Spleen (tissue), 11 donors: ENCODE measurements around the gene IMPA2. TPM values are rescaled to one million over a fixed set of nuclear protein-coding genes. Genes with fewer than 3 reads are reported as not detected.
A peak's percentile ranks its signal among the peaks of the same experiment; 100 is the strongest.

Source experiments
- DNase-seq: peaks from one replicate; pipeline ENCODE4 v3.0.0-alpha.2; 2020
- H3K27ac ChIP-seq, 8 donors: fragments of 200-600 bp; sonication (generic) in 7 of 8; 1 replicate in 4 of 8; 2 replicates in 4 of 8; pipeline versions ENCODE4 v1.5.0 to v1.8.0; 2016 to 2021; ENCODE audit warnings: inconsistent platforms in 4 of 8, mild to moderate bottlenecking in 4 of 8, moderate library complexity in 1 of 8
- H3K27me3 ChIP-seq, 7 donors: fragments of 200-600 bp; sonication (generic) in 6 of 7; replicated peaks in 1 of 7; 1 replicate in 4 of 7; 2 replicates in 3 of 7; pipeline versions ENCODE4 v1.5.0 to v1.8.0; 2016 to 2021; ENCODE audit warnings: inconsistent platforms in 3 of 7, mild to moderate bottlenecking in 1 of 7
- H3K36me3 ChIP-seq, 6 donors: fragments of 200-600 bp; sonication (generic) in 5 of 6; 1 replicate in 4 of 6; 2 replicates in 2 of 6; pipeline versions ENCODE4 v1.5.0 to v1.8.0; 2016 to 2021; ENCODE audit warnings: inconsistent platforms in 2 of 6
- H3K4me1 ChIP-seq, 6 donors: fragments of 200-600 bp; sonication (generic) in 5 of 6; 1 replicate in 3 of 6; 2 replicates in 3 of 6; pipeline versions ENCODE4 v1.5.0 to v1.8.0; 2016 to 2021; ENCODE audit warnings: inconsistent platforms in 3 of 6
- H3K4me3 ChIP-seq, 8 donors: fragments of 200-600 bp; sonication (generic) in 7 of 8; 1 replicate in 4 of 8; 2 replicates in 4 of 8; pipeline versions ENCODE4 v1.5.0 to v1.8.0; 2016 to 2021; ENCODE audit warnings: inconsistent platforms in 4 of 8, mild to moderate bottlenecking in 4 of 8, moderate library complexity in 2 of 8
- H3K9me3 ChIP-seq, 8 donors: fragments of 200-600 bp; sonication (generic) in 7 of 8; 1 replicate in 4 of 8; 2 replicates in 4 of 8; pipeline versions ENCODE4 v1.5.0 to v1.8.0; 2016 to 2021; ENCODE audit warnings: inconsistent platforms in 4 of 8
- CTCF ChIP-seq, 11 experiments: fragments of 200-600 bp in 7 of 11; fragments of 450-650 bp in 4 of 11; sonication (generic) in 4 of 11; IDR thresholded peaks in 8 of 11; conservative IDR thresholded peaks in 3 of 11; 1 replicate in 7 of 11; 2 replicates in 4 of 11; pipeline versions ENCODE4 v1.4.0 to v1.8.0; 2016 to 2021; ENCODE audit warnings: antibody characterized with exemption in 11 of 11, inconsistent platforms in 4 of 11, mild to moderate bottlenecking in 1 of 11
- POLR2A ChIP-seq, 3 donors: fragments of 450-650 bp; IDR thresholded peaks; one replicate each; pipeline ENCODE4 v1.5.1; 2017; ENCODE audit warnings: antibody characterized with exemption in 3 of 3, mild to moderate bottlenecking in 1 of 3
- POLR2AphosphoS5 ChIP-seq, 3 donors: sonication (generic); formaldehyde crosslinking; IDR thresholded peaks; one replicate each; pipeline ENCODE4 v1.5.1; 2017; ENCODE audit warnings: antibody characterized with exemption in 3 of 3
- WGBS, 5 donors: extraction: QIAGEN DNeasy Blood & Tissue Kit in 3 of 5; methylation state at CpG; one replicate each; pipeline versions ENCODE4 v1.1.5 to v1.1.7; 2013 to 2018; 5-methylcytosine and 5-hydroxymethylcytosine counted together
- intact Hi-C: fragments of 100-400 bp; cut with DNase I; formaldehyde crosslinking; loops from one replicate; pipeline ENCODE4 v1.15.0; 2023; ENCODE audit warnings: low total_unique reads
- polyA plus RNA-seq, 3 donors: library from polyadenylated mRNA; stranded (reverse); fragments of 200-250 nt; gene quantifications; one replicate each; pipeline ENCODE4 v1.2.1, GENCODE V29; 2013
- total RNA-seq, 7 donors: library from RNA; depleted of rRNA in 3 of 7; stranded (reverse); fragments of >200 nt in 3 of 7; fragmentation: NEBNext Ultra II Directional in 4 of 7; extraction: Animal tissue kit (Norgen Biotek cat#: 25700) in 4 of 7; gene quantifications; one replicate each; pipeline versions ENCODE4 v1.1.0 to v1.2.1, GENCODE V29; 2016 to 2021
- donor health status: healthy with polysubstance abuse.
- donor health status: DM: no; HTN: no; CAD: no; lungs with moderate emphysema.
- donor health status: DM: no; HTN: no; CAD: no.
- donor health status: Bipolar disorder and iron deficiency.
- donor health status: healthy.
- donor health status: DM: no; HTN: no; CAD: no.
- donor health status: DM: yes; HTN: yes; CAD: no.

IMPA2 gene
- total and polyA plus RNA-seq, 10 donors = 11.1 to 60.7 (median 32.9) TPM

GRCh38 chr18:12027046-12027445, 45.7 kb downstream of the IMPA2 start:
- Histone ChIP-seq H3K27ac (no peak overlapping the region), H3K4me3 (no peak overlapping the region), H3K27me3 (no peaks in the 10 kb centered on the region), H3K4me1 (peaks cover 0 to 10% (median 3%) of the 10 kb centered on the region in 6 donors), H3K36me3 (peaks cover 0 to 92% (median 6%) of the 10 kb centered on the region in 6 donors), H3K9me3 (no peaks in the 10 kb centered on the region)
- 76 to 92% (median 91%) methylated on average over 8 to 9 of the region's 9 CpGs for WGBS, 5 donors
- DNase-seq = no peak
- intact Hi-C loops = no loop called here
- TF ChIP-seq POLR2A (IDR thresholded peaks at IDR 0.05) (no peak), CTCF (IDR thresholded peaks at IDR 0.05 in 8 of 11, conservative IDR thresholded peaks at IDR 0.05 in 3 of 11) (no peak), POLR2AphosphoS5 (IDR thresholded peaks at IDR 0.05) (no peak)

- Histone ChIP-seq H3K27ac (no peak overlapping the region), H3K4me1 (peaks cover 0 to 10% (median 3%) of the 10 kb centered on the region in 6 donors), H3K4me3 (no peak overlapping the region), H3K9me3 (no peaks in the 10 kb centered on the region), H3K27me3 (no peaks in the 10 kb centered on the region), H3K36me3 (peaks cover 0 to 94% (median 6%) of the 10 kb centered on the region in 6 donors)
- intact Hi-C loops = no loop called here
- no peak for TF ChIP-seq CTCF (IDR thresholded peaks at IDR 0.05 in 8 of 11, conservative IDR thresholded peaks at IDR 0.05 in 3 of 11)
- TF ChIP-seq POLR2A (IDR thresholded peaks at IDR 0.05) = no peak
- TF ChIP-seq POLR2AphosphoS5 (IDR thresholded peaks at IDR 0.05) = no peak
- no peak for DNase-seq
- 85 to 98% (median 94%) methylated on average over 4 of the region's 4 CpGs for WGBS, 5 donors
Measured at GRCh38 chr18:12027480-12027879, 46.2 kb downstream of the IMPA2 start.

- TF ChIP-seq POLR2A (IDR thresholded peaks at IDR 0.05) = no peak
- intact Hi-C loops = no loop called here
- 62 to 79% (median 73%) methylated on average over 14 to 15 of the region's 15 CpGs for WGBS, 5 donors
- Histone ChIP-seq H3K4me1 (peaks cover 0 to 10% (median 3%) of the 10 kb centered on the region in 6 donors), H3K9me3 (no peaks in the 10 kb centered on the region), H3K27ac (no peak overlapping the region), H3K4me3 (no peak overlapping the region), H3K27me3 (no peaks in the 10 kb centered on the region), H3K36me3 (peaks cover 0 to 95% (median 6%) of the 10 kb centered on the region in 6 donors)
- no peak for DNase-seq
Measured at GRCh38 chr18:12028040-12028628, 46.8 kb downstream of the IMPA2 start.

GRCh38 chr18:12028674-12029073, 47.4 kb downstream of the IMPA2 start:
- intact Hi-C loops = no loop called here
- TF ChIP-seq POLR2AphosphoS5 (IDR thresholded peaks at IDR 0.05) (peak in 1 of 3 donors; percentile 23), CTCF (IDR thresholded peaks at IDR 0.05 in 8 of 11, conservative IDR thresholded peaks at IDR 0.05 in 3 of 11) (no peak), POLR2A (IDR thresholded peaks at IDR 0.05) (no peak)
- no peak for DNase-seq
- Histone ChIP-seq H3K4me1 (peaks cover 0 to 10% (median 3%) of the 10 kb centered on the region in 6 donors), H3K4me3 (no peak overlapping the region), H3K36me3 (peaks cover 0 to 95% (median 6%) of the 10 kb centered on the region in 6 donors), H3K27me3 (no peaks in the 10 kb centered on the region), H3K27ac (no peak overlapping the region), H3K9me3 (no peaks in the 10 kb centered on the region)
- WGBS, 5 donors = 85 to 93% (median 89%) methylated on average over 11 of the region's 11 CpGs
